WTC11 (cell line): ENCODE measurements around the gene ARL15.

Source experiments
- CTCF ChIP-seq: fragments of 200-600 bp; IDR thresholded peaks from 2 replicates; pipeline ENCODE4 v1.8.0; 2022; ENCODE audit warnings: antibody characterized with exemption
- FOXJ3 ChIP-seq: sonication (generic); formaldehyde crosslinking; IDR thresholded peaks from 2 replicates; pipeline ENCODE4 v1.9.0; 2021; ENCODE audit warnings: missing genetic modification reagents, mild to moderate bottlenecking, borderline replicate concordance
- GRHL2 ChIP-seq: fragments of 250-450 bp; sonication (Bioruptor Pico); IDR thresholded peaks from 2 replicates; pipeline ENCODE4 v1.8.0; 2022; ENCODE audit warnings: mild to moderate bottlenecking, moderate library complexity; ENCODE audit not compliant: insufficient replicate concordance, severe bottlenecking
- IRF1 ChIP-seq: sonication (generic); formaldehyde crosslinking; IDR thresholded peaks from 2 replicates; pipeline ENCODE4 v1.8.0; 2023; ENCODE audit warnings: missing genetic modification reagents
- IRF2 ChIP-seq: sonication (generic); formaldehyde crosslinking; IDR thresholded peaks from 2 replicates; pipeline ENCODE4 v1.8.0; 2022; ENCODE audit warnings: low read depth, missing genetic modification reagents, borderline replicate concordance
- MLX ChIP-seq: sonication (generic); formaldehyde crosslinking; IDR thresholded peaks from 2 replicates; pipeline ENCODE4 v1.8.1; 2023; ENCODE audit warnings: mild to moderate bottlenecking, missing genetic modification reagents, moderate library complexity
- NR3C1 ChIP-seq: sonication (generic); formaldehyde crosslinking; conservative IDR thresholded peaks from 2 replicates; pipeline ENCODE4 v1.8.1; 2023; ENCODE audit warnings: low read depth, mild to moderate bottlenecking, missing genetic modification reagents
- SMAD4 ChIP-seq: sonication (generic); formaldehyde crosslinking; IDR thresholded peaks from 2 replicates; pipeline ENCODE4 v1.8.0; 2022; ENCODE audit warnings: mild to moderate bottlenecking, missing genetic modification reagents
- ZNF317 ChIP-seq: sonication (generic); formaldehyde crosslinking; IDR thresholded peaks from 2 replicates; pipeline ENCODE4 v1.8.1; 2023; ENCODE audit warnings: low read depth, mild to moderate bottlenecking, moderate library complexity, missing genetic modification reagents, borderline replicate concordance
- TF ChIP-seq, protein P1 (sequence below): sonication (generic); formaldehyde crosslinking; IDR thresholded peaks from 2 replicates; pipeline ENCODE4 v1.8.0; 2022; ENCODE audit warnings: mild to moderate bottlenecking, missing genetic modification reagents
- TF ChIP-seq, protein P2 (sequence below): sonication (generic); formaldehyde crosslinking; IDR thresholded peaks from 2 replicates; pipeline ENCODE4 v1.8.1; 2023; ENCODE audit warnings: mild to moderate bottlenecking, moderate library complexity, missing genetic modification reagents

DNA sequence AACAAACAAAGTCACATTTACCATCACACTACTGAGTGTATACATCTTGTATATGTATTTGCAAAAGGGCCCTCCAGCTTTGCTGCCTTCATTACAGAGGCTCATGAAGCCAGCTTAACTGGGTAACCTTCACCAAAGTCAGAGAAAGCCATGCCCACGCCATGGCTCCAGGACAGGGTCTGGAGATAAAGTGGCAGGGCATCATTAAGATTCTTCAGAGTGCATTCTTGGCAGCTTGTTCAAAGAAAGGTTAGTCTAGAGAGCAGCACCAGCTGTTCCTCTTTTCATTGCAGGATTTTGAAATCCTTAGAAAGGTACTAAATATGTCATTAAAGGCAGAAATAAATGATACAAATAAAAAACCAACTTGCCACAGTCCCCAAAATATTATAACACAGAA, 416.7 kb downstream of the ARL15 start:
- no peak for TF ChIP-seq ZNF317 (CRISPR knock-in tag)
- no peak for TF ChIP-seq GRHL2 (CRISPR knock-in tag)
- no peak for TF ChIP-seq CTCF
- no peak for TF ChIP-seq IRF1 (CRISPR knock-in tag)
- TF ChIP-seq NR3C1 (CRISPR knock-in tag) = no peak
- no peak for TF ChIP-seq SMAD4
- no peak for TF ChIP-seq MLX (CRISPR knock-in tag)
- TF ChIP-seq, protein P1, sequence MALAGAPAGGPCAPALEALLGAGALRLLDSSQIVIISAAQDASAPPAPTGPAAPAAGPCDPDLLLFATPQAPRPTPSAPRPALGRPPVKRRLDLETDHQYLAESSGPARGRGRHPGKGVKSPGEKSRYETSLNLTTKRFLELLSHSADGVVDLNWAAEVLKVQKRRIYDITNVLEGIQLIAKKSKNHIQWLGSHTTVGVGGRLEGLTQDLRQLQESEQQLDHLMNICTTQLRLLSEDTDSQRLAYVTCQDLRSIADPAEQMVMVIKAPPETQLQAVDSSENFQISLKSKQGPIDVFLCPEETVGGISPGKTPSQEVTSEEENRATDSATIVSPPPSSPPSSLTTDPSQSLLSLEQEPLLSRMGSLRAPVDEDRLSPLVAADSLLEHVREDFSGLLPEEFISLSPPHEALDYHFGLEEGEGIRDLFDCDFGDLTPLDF (CRISPR knock-in tag) = no peak
- TF ChIP-seq, protein P2, sequence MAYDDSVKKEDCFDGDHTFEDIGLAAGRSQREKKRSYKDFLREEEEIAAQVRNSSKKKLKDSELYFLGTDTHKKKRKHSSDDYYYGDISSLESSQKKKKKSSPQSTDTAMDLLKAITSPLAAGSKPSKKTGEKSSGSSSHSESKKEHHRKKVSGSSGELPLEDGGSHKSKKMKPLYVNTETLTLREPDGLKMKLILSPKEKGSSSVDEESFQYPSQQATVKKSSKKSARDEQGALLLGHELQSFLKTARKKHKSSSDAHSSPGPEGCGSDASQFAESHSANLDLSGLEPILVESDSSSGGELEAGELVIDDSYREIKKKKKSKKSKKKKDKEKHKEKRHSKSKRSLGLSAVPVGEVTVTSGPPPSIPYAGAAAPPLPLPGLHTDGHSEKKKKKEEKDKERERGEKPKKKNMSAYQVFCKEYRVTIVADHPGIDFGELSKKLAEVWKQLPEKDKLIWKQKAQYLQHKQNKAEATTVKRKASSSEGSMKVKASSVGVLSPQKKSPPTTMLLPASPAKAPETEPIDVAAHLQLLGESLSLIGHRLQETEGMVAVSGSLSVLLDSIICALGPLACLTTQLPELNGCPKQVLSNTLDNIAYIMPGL (CRISPR knock-in tag) = no peak
- TF ChIP-seq FOXJ3 (CRISPR knock-in tag) = no peak
- no peak for TF ChIP-seq IRF2 (CRISPR knock-in tag)
